ENCODE measurements around the gene PPP1R14C. TPM values are rescaled to one million over a fixed set of nuclear protein-coding genes. Genes with fewer than 3 reads are reported as not detected.
A peak's percentile ranks its signal among the peaks of the same experiment; 100 is the strongest.
"Not testable (repeated sequence)": the region's sequence is repeated elsewhere in the genome, so short reads cannot be mapped to it uniquely, and the experiment has no call there.

Gene PPP1R14C
- 37.9 TPM for polyA plus RNA-seq (ENCODE audit: insufficient read length)

- DNase-seq, result peak; percentile 30
These were observed at the start of gene PPP1R14C for GRCh38 chr6:150142670-150143515. Gene PPP1R14C, plus strand, starts transcription at chr6:150143044. Its CDS starts 149 bp downstream, at chr6:150143193.

- DNase-seq, result no peak
These were observed 49.4 kb upstream of the PPP1R14C start for GRCh38 chr6:150093397-150093796.

- DNase-seq, result no peak
These were observed 44.7 kb upstream of the PPP1R14C start for GRCh38 chr6:150098155-150098554.

- DNase-seq, result no peak
These were observed 43.3 kb upstream of the PPP1R14C start for GRCh38 chr6:150099546-150099945.

- DNase-seq, result no peak
These were observed 42.9 kb upstream of the PPP1R14C start for GRCh38 chr6:150099953-150100352.

- no peak for DNase-seq
These were observed 42.1 kb upstream of the PPP1R14C start for GRCh38 chr6:150100745-150101144.

- no peak for DNase-seq
These were observed 40.0 kb upstream of the PPP1R14C start for GRCh38 chr6:150102750-150103270.

- DNase-seq, result no peak
These were observed 30.6 kb upstream of the PPP1R14C start for GRCh38 chr6:150112233-150112632.

- no peak for DNase-seq
These were observed 27.1 kb upstream of the PPP1R14C start for GRCh38 chr6:150115769-150116168.

- no peak for DNase-seq
These were observed 26.5 kb upstream of the PPP1R14C start for GRCh38 chr6:150116200-150116800.

GRCh38 chr6:150118203-150118602 is 24.6 kb upstream of the PPP1R14C start:
- no peak for DNase-seq

GRCh38 chr6:150118627-150119026 is 24.2 kb upstream of the PPP1R14C start:
- no peak for DNase-seq

GRCh38 chr6:150119173-150119572 is 23.7 kb upstream of the PPP1R14C start:
- peak; percentile 44 for DNase-seq

- no peak for DNase-seq
These were observed 19.2 kb upstream of the PPP1R14C start for GRCh38 chr6:150123645-150124044.

- DNase-seq, result no peak
These were observed 18.6 kb upstream of the PPP1R14C start for GRCh38 chr6:150124235-150124634.

- DNase-seq, result no peak
These were observed 16.1 kb upstream of the PPP1R14C start for GRCh38 chr6:150126641-150127291.

GRCh38 chr6:150128425-150128824 is 14.4 kb upstream of the PPP1R14C start:
- no peak for DNase-seq

GRCh38 chr6:150129616-150130505 is 13.0 kb upstream of the PPP1R14C start:
- no peak for DNase-seq

GRCh38 chr6:150133686-150134085 is 9.2 kb upstream of the PPP1R14C start:
- DNase-seq, result no peak

- no peak for DNase-seq
These were observed 8.4 kb upstream of the PPP1R14C start for GRCh38 chr6:150134280-150134920.

GRCh38 chr6:150137711-150138110 is 5.1 kb upstream of the PPP1R14C start:
- not testable (repeated sequence) for DNase-seq

GRCh38 chr6:150138638-150139037 is 4.2 kb upstream of the PPP1R14C start:
- DNase-seq, result no peak
